B cell (primary cell): ENCODE measurements around the gene SLX1B.
"Not testable (repeated sequence)": the region's sequence is repeated elsewhere in the genome, so short reads cannot be mapped to it uniquely, and the experiment has no call there.

Source experiments
- CTCF ChIP-seq: fragments of 200-600 bp; IDR thresholded peaks from one replicate; pipeline ENCODE4 v1.8.0; 2022; ENCODE audit warnings: antibody characterized with exemption, mild to moderate bottlenecking
- EZH2 ChIP-seq: IDR thresholded peaks from 2 replicates; pipeline ENCODE4 v1.6.1; 2012; ENCODE audit warnings: borderline replicate concordance, low read depth, mild to moderate bottlenecking, moderate library complexity, low read length; ENCODE audit not compliant: insufficient read depth, poor library complexity, severe bottlenecking

DNA sequence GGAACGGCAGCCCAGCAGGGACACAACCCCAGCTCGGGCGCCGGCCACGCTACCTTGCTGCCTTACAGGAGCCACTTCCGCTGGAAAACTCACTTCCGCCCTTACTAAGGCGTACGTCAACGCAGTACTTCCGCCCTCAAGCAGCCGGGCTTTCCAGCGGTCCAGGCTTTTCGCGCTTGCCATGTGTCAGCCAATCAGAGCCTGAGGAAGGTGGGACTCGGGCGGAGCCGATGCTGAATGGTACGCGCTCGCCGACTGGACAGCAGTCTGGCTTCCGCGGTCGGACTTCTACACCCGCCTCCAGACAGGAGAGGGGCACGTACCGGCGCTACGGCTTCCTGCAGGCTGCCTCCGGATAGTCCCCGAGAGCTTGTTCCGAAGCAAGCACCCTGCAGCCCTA lies at the start of gene SLX1B, which contains the start of gene BOLA2:
- not testable (repeated sequence) for TF ChIP-seq CTCF, EZH2
